GM18507 (cell line): Measurements from ENCODE around the gene R3HCC1L.
A peak's percentile ranks its signal among the peaks of the same experiment; 100 is the strongest.
"Not testable (repeated sequence)": the region's sequence is repeated elsewhere in the genome, so short reads cannot be mapped to it uniquely, and the experiment has no call there.

Source experiments
- DNase-seq: peaks from one replicate; pipeline ENCODE4 v3.0.0; 2011; ENCODE audit warnings: low read depth; ENCODE audit not compliant: insufficient read length; ENCODE audit errors: extremely low spot score
- FAIRE-seq: peaks from 2 replicates; lab custom pipeline; 2011; peaks lifted over from hg19 to GRCh38; lab: Jason Lieb, UNC

Gene R3HCC1L

GRCh38 chr10:98168766-98169165 lies 34.3 kb downstream of the R3HCC1L start:
- FAIRE-seq = peak; percentile 5
- no peak for DNase-seq

DNA sequence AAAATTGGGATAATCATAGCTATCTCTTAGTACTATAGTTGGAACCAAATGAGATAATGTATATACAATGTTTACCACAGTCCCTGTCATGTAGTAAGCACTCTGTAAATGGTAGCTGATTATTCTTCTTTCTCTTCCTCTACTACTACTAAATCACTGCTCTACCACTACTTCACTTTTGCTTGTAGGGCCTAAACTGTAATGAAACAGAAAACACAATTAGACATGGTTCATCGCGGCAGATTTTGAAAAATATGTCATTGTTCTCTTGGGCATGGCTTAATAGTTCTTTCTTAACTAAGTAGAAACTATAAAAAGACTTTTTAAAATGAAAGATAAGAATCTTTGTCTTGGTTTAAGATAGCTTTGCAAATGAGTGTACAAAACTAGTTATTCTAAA lies 34.9 kb downstream of the R3HCC1L start:
- peak; percentile 15 for FAIRE-seq
- DNase-seq = no peak

DNA sequence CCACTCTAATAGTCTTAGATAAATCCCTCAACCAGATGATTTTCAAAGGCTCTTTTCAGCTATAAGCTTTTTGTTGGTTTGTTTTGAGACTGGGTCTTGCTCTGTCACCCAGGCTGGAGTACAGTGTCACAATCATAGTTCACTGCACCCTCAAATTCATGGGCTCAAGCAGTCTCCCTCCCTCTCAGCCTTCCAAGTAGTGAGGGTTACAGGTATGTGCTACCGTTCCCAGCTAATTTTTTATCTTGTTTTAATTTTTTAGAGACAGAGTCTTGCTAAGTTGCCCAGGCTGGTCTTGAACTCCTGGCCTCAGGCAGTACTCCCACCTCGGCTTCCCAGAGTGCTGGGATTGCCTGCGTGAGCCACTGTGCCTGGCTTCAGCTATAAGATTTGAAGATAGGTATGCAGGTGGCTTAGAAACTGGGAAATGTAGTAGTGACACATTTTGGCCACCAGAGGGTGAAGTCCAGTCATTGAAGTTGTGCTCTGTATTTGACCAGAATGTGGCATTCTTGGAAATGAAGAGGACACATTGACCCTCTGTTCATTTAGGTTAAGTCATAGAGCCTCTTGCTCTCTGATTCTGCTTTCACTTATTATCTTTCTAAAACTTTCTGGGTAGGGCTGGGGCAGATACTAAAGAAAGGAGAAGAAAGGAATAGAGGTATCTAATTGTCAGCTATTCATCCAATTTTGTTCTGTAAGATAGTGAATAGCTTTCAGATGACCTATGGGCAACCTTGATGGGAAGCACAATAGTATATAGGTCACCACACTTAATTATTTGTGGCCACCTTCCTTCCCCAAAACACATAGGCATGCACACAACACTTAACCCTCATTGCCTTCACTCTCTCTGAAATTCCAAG lies 36.0 kb downstream of the R3HCC1L start:
- DNase-seq = peak; percentile 5
- peak; percentile 87 for FAIRE-seq

GRCh38 chr10:98172073-98172472 lies 37.6 kb downstream of the R3HCC1L start:
- DNase-seq (no peak), FAIRE-seq (no peak)

DNA sequence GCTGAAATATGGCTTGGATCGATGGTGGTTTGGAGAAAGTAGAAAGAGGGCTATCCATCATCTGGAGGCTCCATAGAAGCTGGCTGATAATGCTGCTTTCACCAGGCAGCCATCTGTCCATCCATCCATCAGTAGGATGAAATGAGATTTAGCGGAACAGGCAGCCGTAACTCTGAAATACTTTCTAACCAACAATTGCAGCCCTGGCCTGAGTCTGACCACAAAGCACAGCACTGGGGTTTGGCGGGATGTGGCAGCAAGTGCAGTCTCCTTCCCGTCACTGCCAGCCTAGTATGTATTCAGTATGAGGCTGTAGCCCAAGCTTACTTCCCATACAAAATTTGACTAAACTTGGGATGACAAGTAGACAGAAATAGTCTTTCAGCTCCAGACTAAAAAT lies 38.0 kb downstream of the R3HCC1L start:
- FAIRE-seq = no peak
- DNase-seq = no peak

GRCh38 chr10:98173260-98173659 lies 38.8 kb downstream of the R3HCC1L start:
- DNase-seq (no peak), FAIRE-seq (no peak)

GRCh38 chr10:98182351-98182915 lies 48.0 kb downstream of the R3HCC1L start:
- DNase-seq = not testable (repeated sequence)

GRCh38 chr10:98186681-98187080 lies 52.2 kb downstream of the R3HCC1L start:
- DNase-seq (no peak), FAIRE-seq (no peak)

More at GRCh38 chr10:98182351-98182915, 48.0 kb downstream of the R3HCC1L start:
- not testable (repeated sequence) for FAIRE-seq

GRCh38 chr10:98190773-98191172 lies 56.3 kb downstream of the R3HCC1L start:
- not testable (repeated sequence) for DNase-seq, FAIRE-seq

GRCh38 chr10:98193037-98193436 lies 58.6 kb downstream of the R3HCC1L start:
- FAIRE-seq = peak; percentile 18
- no peak for DNase-seq

GRCh38 chr10:98194633-98195032 lies 60.2 kb downstream of the R3HCC1L start:
- no peak for DNase-seq
- FAIRE-seq = peak; percentile 48

GRCh38 chr10:98195120-98195519 lies 60.7 kb downstream of the R3HCC1L start:
- FAIRE-seq = no peak
- no peak for DNase-seq

DNA sequence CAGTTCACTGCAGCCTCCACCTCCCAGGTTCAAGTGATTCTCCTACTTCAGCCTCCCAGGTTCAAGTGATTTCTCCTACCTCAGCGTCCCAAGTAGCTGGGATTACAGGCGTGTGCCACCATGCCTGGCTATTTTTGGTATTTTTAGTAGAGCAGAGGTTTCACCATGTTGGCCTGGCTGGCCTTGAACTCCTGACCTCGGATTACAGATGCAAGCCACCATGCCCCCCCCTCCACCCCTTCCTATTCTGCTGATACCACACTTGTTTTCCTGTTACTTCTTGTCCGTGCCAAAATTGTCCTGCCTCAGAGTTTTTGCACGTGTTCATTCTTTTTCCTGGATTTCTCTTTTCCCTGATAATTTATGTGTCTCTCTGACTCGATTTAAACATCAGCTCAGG lies 62.5 kb downstream of the R3HCC1L start:
- DNase-seq (no peak), FAIRE-seq (no peak)

- DNase-seq (no peak), FAIRE-seq (no peak)
Observed at GRCh38 chr10:98201760-98202159, 67.3 kb downstream of the R3HCC1L start.

GRCh38 chr10:98202378-98202777 lies 67.9 kb downstream of the R3HCC1L start:
- no peak for FAIRE-seq
- DNase-seq = no peak

DNA sequence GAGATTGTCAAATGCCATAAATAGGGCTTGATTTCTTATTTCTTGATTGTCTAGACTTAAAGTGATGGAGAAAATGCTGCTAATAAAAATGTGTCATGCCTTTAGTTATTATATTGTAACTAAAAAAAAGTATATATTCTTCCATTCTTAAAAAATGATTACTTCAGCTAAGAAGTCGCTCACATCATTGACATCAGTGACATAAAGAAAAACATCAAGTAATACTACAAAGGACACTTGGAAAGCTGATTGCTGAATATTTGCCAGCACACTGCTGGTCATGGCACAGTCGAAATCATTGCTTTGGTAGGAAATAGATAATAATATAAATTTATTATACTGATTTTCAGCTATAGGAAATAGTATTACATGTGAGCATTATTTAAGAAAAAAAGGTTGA lies 70.9 kb downstream of the R3HCC1L start:
- DNase-seq (no peak), FAIRE-seq (no peak)

GRCh38 chr10:98208925-98209324 lies 74.5 kb downstream of the R3HCC1L start:
- FAIRE-seq = no peak
- no peak for DNase-seq

GRCh38 chr10:98209441-98209840 lies 75.0 kb downstream of the R3HCC1L start:
- FAIRE-seq (no peak), DNase-seq (no peak)

DNA sequence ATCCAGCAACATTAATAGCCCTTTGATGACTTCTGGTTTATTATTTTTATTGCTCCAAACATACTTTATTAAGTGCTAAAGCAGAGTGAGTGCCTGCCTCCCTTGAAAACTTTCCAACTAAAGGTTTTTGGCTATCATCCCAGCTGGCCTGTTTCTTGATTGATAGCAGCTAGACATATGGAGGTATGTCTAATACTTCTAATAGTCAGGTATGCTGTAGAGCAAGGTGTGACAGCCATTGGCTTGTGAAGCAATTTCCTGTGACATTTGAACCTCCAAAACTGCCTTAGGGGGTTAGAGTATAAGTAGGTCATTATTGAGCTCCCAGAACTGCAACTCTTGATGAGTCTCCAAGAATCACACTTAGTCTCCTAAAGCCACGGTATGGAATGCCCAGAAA lies 77.7 kb downstream of the R3HCC1L start:
- FAIRE-seq = no peak
- no peak for DNase-seq

DNA sequence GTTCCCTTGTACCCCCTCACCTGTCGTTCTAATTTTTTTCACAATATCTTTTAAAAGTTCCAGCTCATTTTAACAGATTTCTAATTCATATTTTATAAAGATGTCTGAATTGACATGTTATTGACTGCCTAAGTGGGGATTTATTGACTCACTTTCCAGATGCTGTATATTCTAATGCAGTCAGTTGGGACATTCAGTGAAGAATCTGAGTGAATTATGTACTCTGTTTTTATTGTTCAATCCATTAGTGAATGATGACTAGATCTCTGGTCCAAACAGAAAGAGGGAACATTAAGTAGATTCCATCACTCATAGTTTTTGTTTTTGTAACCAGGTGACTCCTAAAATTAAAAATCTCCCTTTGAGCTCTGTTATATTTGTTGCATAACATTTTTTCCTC lies 79.3 kb downstream of the R3HCC1L start:
- FAIRE-seq (no peak), DNase-seq (no peak)

GRCh38 chr10:98215373-98215772 lies 80.9 kb downstream of the R3HCC1L start:
- peak; percentile 35 for FAIRE-seq
- no peak for DNase-seq
